Esophagus (tissue), 2 donors: Measurements from ENCODE around the gene FCN2. TPM values are rescaled to one million over a fixed set of nuclear protein-coding genes. Genes with fewer than 3 reads are reported as not detected.

Experiments
- H3K27ac ChIP-seq, 2 donors: one replicate each; pipeline ENCODE4 v1.5.1; 2013; ENCODE audit warnings: low read depth in 2 of 2, mild to moderate bottlenecking in 2 of 2, inconsistent platforms in 1 of 2, low read length in 1 of 2, moderate library complexity in 1 of 2
- H3K27me3 ChIP-seq, 2 donors: one replicate each; pipeline ENCODE4 v1.6.1; 2013; ENCODE audit warnings: low read length in 2 of 2, control low read depth in 1 of 2, mild to moderate bottlenecking in 1 of 2; ENCODE audit not compliant: insufficient read depth in 2 of 2, control insufficient read depth in 1 of 2
- H3K36me3 ChIP-seq, 2 donors: one replicate each; pipeline ENCODE4 v1.6.1; 2013; ENCODE audit warnings: low read length in 1 of 2; ENCODE audit not compliant: control insufficient read depth in 2 of 2, insufficient read depth in 2 of 2
- H3K4me1 ChIP-seq, 2 donors: one replicate each; pipeline ENCODE4 v1.6.1; 2013; ENCODE audit warnings: low read length in 1 of 2; ENCODE audit not compliant: control insufficient read depth in 2 of 2, insufficient read depth in 2 of 2
- H3K4me3 ChIP-seq, 2 donors: one replicate each; pipeline ENCODE4 v1.5.1; 2013; ENCODE audit warnings: low read length in 2 of 2, mild to moderate bottlenecking in 2 of 2, low read depth in 1 of 2, moderate library complexity in 1 of 2
- H3K9me3 ChIP-seq, 2 donors: one replicate each; pipeline ENCODE4 v1.6.1; 2013; ENCODE audit warnings: mild to moderate bottlenecking in 2 of 2, low read depth in 1 of 2, low read length in 1 of 2, moderate library complexity in 1 of 2; ENCODE audit not compliant: control insufficient read depth in 2 of 2, insufficient read depth in 1 of 2
- WGBS, 2 donors: extraction: QIAGEN DNeasy Blood & Tissue Kit; methylation state at CpG; one replicate each; pipeline ENCODE4 v1.1.7; 2013; 5-methylcytosine and 5-hydroxymethylcytosine counted together
- polyA plus RNA-seq, 2 donors: library from polyadenylated mRNA; stranded (reverse); fragments of 200-250 nt; gene quantifications; one replicate each; pipeline ENCODE4 v1.2.3, GENCODE V29; 2013
- donor health status: healthy with polysubstance abuse.
- donor health status: Bipolar disorder and iron deficiency.

Gene FCN2
- polyA plus RNA-seq, 2 donors: 0.04 to 0.16 TPM

DNA sequence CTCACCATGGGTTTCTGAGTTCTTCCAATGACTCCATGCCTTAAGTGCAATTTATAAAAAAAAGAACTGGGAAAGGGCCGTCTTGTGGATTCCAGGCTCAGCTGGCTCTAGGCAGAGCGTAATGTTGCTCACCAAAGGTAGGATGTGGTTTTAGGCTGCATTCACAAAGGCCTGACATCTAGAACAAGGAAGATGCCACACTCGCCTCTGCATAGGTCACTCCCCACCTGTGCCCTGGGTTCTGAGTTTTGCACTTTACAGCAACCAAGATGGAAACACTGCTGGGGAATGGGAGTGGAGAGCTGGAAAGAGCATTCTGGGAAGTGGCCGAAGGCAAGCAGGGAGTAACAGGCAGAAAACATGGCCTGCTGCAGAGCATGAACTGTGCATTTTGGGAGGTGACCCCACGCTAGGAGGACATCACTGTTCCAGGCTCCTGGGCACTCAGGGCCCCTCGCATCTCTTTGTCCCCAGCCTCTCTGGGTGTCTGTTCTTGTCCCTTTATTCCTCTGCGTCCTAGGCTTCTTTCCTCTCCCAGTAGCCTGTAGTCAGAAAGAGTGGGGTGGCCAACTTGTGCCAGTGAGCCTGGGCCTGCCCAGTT, 12.3 kb downstream of the FCN2 start:
- Histone ChIP-seq H3K27ac (no peak overlapping the region), H3K4me1 (peaks cover 0 to 5% of the 10 kb centered on the region in 2 donors), H3K27me3 (no peaks in the 10 kb centered on the region), H3K9me3 (peaks cover 0 to 2% of the 10 kb centered on the region in 2 donors), H3K4me3 (no peak overlapping the region), H3K36me3 (no peaks in the 10 kb centered on the region)
- WGBS, 2 donors: 85 to 92% methylated on average over 7 of the region's 7 CpGs

- Histone ChIP-seq H3K27ac (no peak overlapping the region), H3K4me1 (peaks cover 0 to 5% of the 10 kb centered on the region in 2 donors), H3K9me3 (peaks cover 0 to 2% of the 10 kb centered on the region in 2 donors), H3K27me3 (no peaks in the 10 kb centered on the region), H3K4me3 (no peak overlapping the region), H3K36me3 (no peaks in the 10 kb centered on the region)
- 84 to 93% methylated on average over 7 of the region's 7 CpGs for WGBS, 2 donors
Observed at GRCh38 chr9:134894136-134894860, 13.7 kb downstream of the FCN2 start.

DNA sequence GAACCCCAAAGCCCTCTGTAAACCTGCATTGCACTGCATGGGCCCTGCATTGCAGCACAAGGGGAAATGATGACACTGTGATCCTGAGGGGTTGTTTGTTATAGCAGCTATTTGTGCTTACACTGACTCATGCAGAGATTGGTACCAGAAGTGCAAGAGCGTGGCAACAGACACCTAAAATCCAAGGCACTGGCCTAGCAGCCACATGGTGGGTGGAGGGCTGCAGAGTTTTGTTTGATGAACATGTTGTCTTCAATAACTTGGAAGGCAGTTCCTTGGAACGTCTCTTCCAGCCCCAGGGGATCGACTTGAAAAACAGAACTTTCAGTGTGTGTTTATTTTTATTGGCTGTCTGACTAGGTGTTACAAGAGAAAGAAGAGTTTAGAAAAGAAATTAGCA, 14.5 kb downstream of the FCN2 start:
- no peaks in the 10 kb centered on the region for H3K27me3 ChIP-seq
- peaks cover 0 to 6% of the 10 kb centered on the region in 2 donors for H3K9me3 ChIP-seq
- 31 to 44% methylated on average over 3 of the region's 3 CpGs for WGBS, 2 donors
- no peaks in the 10 kb centered on the region for H3K36me3 ChIP-seq
- peaks cover 0 to 5% of the 10 kb centered on the region in 2 donors for H3K4me1 ChIP-seq
- no peak overlapping the region for H3K27ac ChIP-seq
- H3K4me3 ChIP-seq: no peak overlapping the region

DNA sequence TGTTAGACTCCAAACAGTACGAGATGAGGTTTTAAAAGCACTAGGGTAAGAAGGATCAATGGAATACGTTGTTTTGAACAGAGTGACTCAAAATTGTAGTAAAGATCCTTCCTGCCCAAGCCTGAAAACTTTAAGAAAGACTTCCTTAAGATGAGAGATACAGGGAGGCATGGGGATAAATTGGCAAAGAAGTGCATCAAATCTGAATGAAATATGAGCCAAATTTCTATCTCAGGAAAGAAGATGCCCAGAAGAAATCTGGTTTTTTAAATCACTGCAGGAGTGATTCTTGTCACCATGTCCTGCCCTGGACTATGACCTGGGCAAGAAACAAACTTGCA, 14.9 kb downstream of the FCN2 start:
- no peak overlapping the region for H3K27ac ChIP-seq

DNA sequence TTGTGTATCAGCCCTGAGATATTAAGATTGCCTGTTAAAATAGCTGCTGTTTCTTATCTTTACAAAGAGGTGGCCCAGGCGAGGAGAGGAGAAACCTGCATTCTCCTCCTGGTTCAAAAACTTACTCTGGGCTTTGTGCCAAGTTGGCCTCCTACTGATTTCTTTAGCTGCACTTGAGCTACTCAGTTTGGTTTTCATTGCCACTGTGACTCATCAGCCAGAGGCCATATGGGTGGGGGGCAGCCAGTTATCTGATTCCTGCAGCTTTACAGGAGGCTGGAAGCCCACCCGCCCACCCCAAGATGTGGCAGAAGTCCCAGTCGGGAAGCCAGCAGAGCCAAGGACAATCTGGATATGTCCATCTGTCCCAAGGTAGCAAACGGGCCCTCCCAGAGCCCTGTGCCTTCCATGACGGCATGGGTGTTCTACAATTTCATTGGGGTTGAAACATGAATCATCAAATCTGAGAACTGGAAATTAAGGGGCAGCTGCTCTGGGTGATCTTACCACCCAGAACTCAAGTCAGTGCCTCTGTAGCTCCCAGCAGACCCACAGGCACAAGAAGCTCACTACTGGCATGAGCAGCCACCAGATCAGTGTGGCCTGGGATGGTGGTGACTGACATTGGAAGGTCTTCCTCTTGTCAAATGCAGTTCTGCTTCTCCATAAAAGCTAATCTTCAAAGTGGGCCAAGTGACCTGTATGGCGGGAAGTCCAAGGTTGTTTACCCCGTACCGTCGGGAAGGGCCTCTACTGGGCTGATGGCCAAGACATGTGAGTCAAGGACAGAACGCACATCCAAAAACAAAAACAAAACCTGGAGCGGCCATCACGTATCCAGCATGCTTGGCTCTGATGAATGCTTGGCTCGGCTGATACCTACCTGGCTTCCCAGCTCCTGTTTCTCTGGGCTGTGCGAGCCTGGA, 15.6 kb downstream of the FCN2 start:
- no peak overlapping the region for H3K4me3 ChIP-seq
- no peak overlapping the region for H3K27ac ChIP-seq
- peaks cover 0 to 6% of the 10 kb centered on the region in 2 donors for H3K9me3 ChIP-seq
- H3K36me3 ChIP-seq: no peaks in the 10 kb centered on the region
- WGBS, 2 donors: 29 to 31% methylated on average over 14 of the region's 14 CpGs
- H3K4me1 ChIP-seq: peaks cover 0 to 5% of the 10 kb centered on the region in 2 donors
- no peaks in the 10 kb centered on the region for H3K27me3 ChIP-seq

More for the DNA sequence above, 14.9 kb downstream of the FCN2 start:
- peaks cover 0 to 5% of the 10 kb centered on the region in 2 donors for H3K4me1 ChIP-seq
- 21 to 37% methylated on average over 2 of the region's 2 CpGs for WGBS, 2 donors
- H3K36me3 ChIP-seq: no peaks in the 10 kb centered on the region
- H3K27me3 ChIP-seq: no peaks in the 10 kb centered on the region
- H3K4me3 ChIP-seq: no peak overlapping the region
- peaks cover 0 to 6% of the 10 kb centered on the region in 2 donors for H3K9me3 ChIP-seq

DNA sequence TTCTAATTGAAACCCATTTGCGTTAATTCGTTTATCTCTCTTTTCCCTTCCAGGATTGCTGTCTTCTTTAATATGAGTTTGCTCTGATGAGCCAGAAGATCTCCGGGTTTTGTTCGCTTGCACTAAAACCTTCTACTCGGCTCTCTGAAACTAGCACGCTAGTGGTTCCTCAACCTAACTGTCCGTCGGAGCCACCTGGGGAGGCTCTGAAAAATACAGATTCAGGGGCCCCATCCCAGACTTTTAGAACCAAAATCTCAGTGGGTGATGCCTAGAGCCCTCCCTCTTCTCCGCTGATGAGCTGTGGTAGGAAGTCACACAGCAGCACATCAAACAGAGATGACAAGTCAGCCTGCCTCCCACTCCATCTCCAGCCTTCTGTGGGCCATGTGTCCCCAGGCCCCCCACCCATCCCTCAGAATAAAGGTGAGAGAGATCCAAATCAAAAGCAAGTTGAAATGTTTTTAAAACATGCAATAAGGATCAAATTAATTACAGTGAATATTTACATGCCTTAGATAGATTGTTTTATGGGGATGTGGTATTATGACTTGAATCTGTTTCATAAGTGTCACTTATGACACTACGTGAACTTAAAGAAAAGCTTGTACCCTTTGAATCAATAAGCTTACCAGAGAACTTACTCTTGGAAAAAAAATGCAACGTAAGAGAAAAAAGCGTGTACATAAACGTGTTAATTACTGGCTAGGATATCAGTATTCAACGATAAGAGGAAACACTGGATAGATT, 16.4 kb downstream of the FCN2 start:
- peaks cover 0 to 5% of the 10 kb centered on the region in 2 donors for H3K4me1 ChIP-seq
- H3K27ac ChIP-seq: no peak overlapping the region
- 71 to 73% methylated on average over 14 of the region's 14 CpGs for WGBS, 2 donors
- no peaks in the 10 kb centered on the region for H3K36me3 ChIP-seq
- no peak overlapping the region for H3K4me3 ChIP-seq
- H3K27me3 ChIP-seq: no peaks in the 10 kb centered on the region
- peaks cover 0 to 6% of the 10 kb centered on the region in 2 donors for H3K9me3 ChIP-seq

DNA sequence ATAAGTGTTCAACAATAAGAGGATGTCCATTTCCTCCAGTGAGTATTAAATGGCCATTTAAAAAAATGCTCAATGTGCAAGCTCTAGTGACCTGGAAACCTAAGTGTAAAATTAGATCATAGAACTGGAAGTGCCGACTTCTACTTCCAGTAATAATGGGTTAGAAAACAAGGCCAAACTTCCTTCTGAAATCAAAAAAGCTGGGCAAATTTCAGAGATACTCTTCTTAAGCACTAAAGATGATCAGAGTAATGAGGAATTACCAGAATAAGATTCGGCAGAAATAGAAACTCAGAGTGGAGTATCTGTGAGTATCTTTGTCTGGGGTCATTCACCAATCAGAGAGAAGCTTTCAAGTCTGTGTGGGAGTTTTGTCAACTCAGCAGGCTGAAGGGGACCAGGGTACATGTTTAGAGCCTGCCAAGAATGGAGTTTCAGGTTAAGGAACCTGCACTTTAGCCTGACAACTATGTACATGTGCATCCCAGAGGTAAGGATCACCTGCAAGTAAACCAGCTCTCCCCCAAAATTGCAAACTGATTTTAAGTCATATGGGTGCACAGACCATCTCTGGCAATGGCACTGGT, 17.1 kb downstream of the FCN2 start:
- Histone ChIP-seq H3K9me3 (peaks cover 0 to 6% of the 10 kb centered on the region in 2 donors), H3K27ac (no peak overlapping the region), H3K4me3 (no peak overlapping the region), H3K4me1 (peaks cover 0 to 3% of the 10 kb centered on the region in 2 donors), H3K36me3 (no peaks in the 10 kb centered on the region), H3K27me3 (no peaks in the 10 kb centered on the region)
- 66 to 71% methylated on average over 2 of the region's 2 CpGs for WGBS, 2 donors

GRCh38 chr9:134898319-134898718, 17.7 kb downstream of the FCN2 start:
- 44 to 47% methylated on average over 2 of the region's 2 CpGs for WGBS, 2 donors
- H3K36me3 ChIP-seq: no peaks in the 10 kb centered on the region
- H3K27ac ChIP-seq: no peak overlapping the region

GRCh38 chr9:134899168-134899567, 18.6 kb downstream of the FCN2 start:
- WGBS, 2 donors: 81 to 83% methylated on average over 3 of the region's 3 CpGs
- H3K27ac ChIP-seq: no peak overlapping the region
- H3K36me3 ChIP-seq: no peaks in the 10 kb centered on the region
- peaks cover 0 to 6% of the 10 kb centered on the region in 2 donors for H3K9me3 ChIP-seq
- H3K4me3 ChIP-seq: no peak overlapping the region
- no peaks in the 10 kb centered on the region for H3K27me3 ChIP-seq
- H3K4me1 ChIP-seq: peaks cover 0 to 3% of the 10 kb centered on the region in 2 donors

More at GRCh38 chr9:134898319-134898718, 17.7 kb downstream of the FCN2 start:
- peaks cover 0 to 6% of the 10 kb centered on the region in 2 donors for H3K9me3 ChIP-seq
- H3K4me1 ChIP-seq: peaks cover 0 to 3% of the 10 kb centered on the region in 2 donors
- no peaks in the 10 kb centered on the region for H3K27me3 ChIP-seq
- no peak overlapping the region for H3K4me3 ChIP-seq
